Nephron (organoid): ENCODE measurements around the gene WNT3A.

Source experiments
- H3K27ac Mint-ChIP-seq, 3 experiments: 2 replicates each; pipeline ENCODE4 v1.8.0; 2020; ENCODE audit warnings: mixed read lengths in 3 of 3, mild to moderate bottlenecking in 2 of 3, moderate library complexity in 1 of 3
- H3K27me3 Mint-ChIP-seq: 2 replicates; pipeline ENCODE4 v1.8.0; 2021; ENCODE audit warnings: low read depth, mild to moderate bottlenecking, moderate library complexity, mixed read lengths
- H3K36me3 Mint-ChIP-seq: 2 replicates; pipeline ENCODE4 v1.8.0; 2020; ENCODE audit warnings: low read depth, mixed read lengths
- H3K4me1 Mint-ChIP-seq: 2 replicates; pipeline ENCODE4 v1.8.0; 2020; ENCODE audit warnings: mixed read lengths
- H3K4me3 Mint-ChIP-seq, 3 experiments: 2 replicates each; pipeline ENCODE4 v1.8.0; 2020; ENCODE audit warnings: mild to moderate bottlenecking in 3 of 3, mixed read lengths in 3 of 3, moderate library complexity in 2 of 3
- H3K9me3 Mint-ChIP-seq: 2 replicates; pipeline ENCODE4 v1.8.0; 2020; ENCODE audit warnings: mixed read lengths
- CTCF ChIP-seq, 3 experiments: fragments of 200-600 bp; sonication (generic); IDR thresholded peaks; one replicate each; pipeline ENCODE4 v1.5.0; 2021; ENCODE audit warnings: antibody characterized with exemption in 3 of 3; ENCODE audit not compliant: unreplicated experiment in 3 of 3

WNT3A gene

GRCh38 chr1:228009828-228010775 lies 3.3 kb downstream of the WNT3A start:
- Mint-ChIP-seq H3K4me1 (peaks cover 5% of the 10 kb centered on the region), H3K27me3 (peaks cover 84% of the 10 kb centered on the region), H3K27ac (no peak overlapping the region), H3K36me3 (no peaks in the 10 kb centered on the region), H3K4me3 (no peak overlapping the region), H3K9me3 (no peaks in the 10 kb centered on the region)
- no peak for TF ChIP-seq CTCF (IDR thresholded peaks at IDR 0.05; ENCODE audit: unreplicated experiment in 3 of 3)

- Mint-ChIP-seq H3K9me3 (no peaks in the 10 kb centered on the region), H3K27ac (no peak overlapping the region), H3K4me3 (no peak overlapping the region), H3K27me3 (peaks cover 77% of the 10 kb centered on the region), H3K4me1 (peaks cover 5% of the 10 kb centered on the region), H3K36me3 (no peaks in the 10 kb centered on the region)
- no peak for TF ChIP-seq CTCF (IDR thresholded peaks at IDR 0.05; ENCODE audit: unreplicated experiment in 3 of 3)
Observed at GRCh38 chr1:228010921-228011320, 4.1 kb downstream of the WNT3A start.

GRCh38 chr1:228011721-228012311 lies 5.0 kb downstream of the WNT3A start:
- no peaks in the 10 kb centered on the region for H3K9me3 Mint-ChIP-seq
- no peak overlapping the region for H3K4me3 Mint-ChIP-seq
- H3K4me1 Mint-ChIP-seq = peaks cover 5% of the 10 kb centered on the region
- peaks cover 72% of the 10 kb centered on the region for H3K27me3 Mint-ChIP-seq
- no peak overlapping the region for H3K27ac Mint-ChIP-seq
- no peak for TF ChIP-seq CTCF (IDR thresholded peaks at IDR 0.05; ENCODE audit: unreplicated experiment in 3 of 3)
- no peaks in the 10 kb centered on the region for H3K36me3 Mint-ChIP-seq

GRCh38 chr1:228012555-228012954 lies 5.8 kb downstream of the WNT3A start:
- no peaks in the 10 kb centered on the region for H3K36me3 Mint-ChIP-seq
- TF ChIP-seq CTCF (IDR thresholded peaks at IDR 0.05; ENCODE audit: unreplicated experiment in 3 of 3) = no peak
- peaks cover 66% of the 10 kb centered on the region for H3K27me3 Mint-ChIP-seq
- peaks cover 1% of the 10 kb centered on the region for H3K4me1 Mint-ChIP-seq
- no peaks in the 10 kb centered on the region for H3K9me3 Mint-ChIP-seq
- no peak overlapping the region for H3K27ac Mint-ChIP-seq
- H3K4me3 Mint-ChIP-seq = no peak overlapping the region

GRCh38 chr1:228013131-228013934 lies 6.5 kb downstream of the WNT3A start:
- H3K9me3 Mint-ChIP-seq = no peaks in the 10 kb centered on the region
- H3K27ac Mint-ChIP-seq = no peak overlapping the region
- H3K4me1 Mint-ChIP-seq = no peaks in the 10 kb centered on the region
- H3K36me3 Mint-ChIP-seq = no peaks in the 10 kb centered on the region
- H3K4me3 Mint-ChIP-seq = no peak overlapping the region
- H3K27me3 Mint-ChIP-seq = peaks cover 58% of the 10 kb centered on the region
- TF ChIP-seq CTCF (IDR thresholded peaks at IDR 0.05; ENCODE audit: unreplicated experiment in 3 of 3) = no peak
